ENCODE results near the gene TRIM2. TPM values are rescaled to one million over a fixed set of nuclear protein-coding genes. Genes with fewer than 3 reads are reported as not detected.

The TRIM2 gene
- total and polyA plus RNA-seq, 2 donors from 2014 or later, result 23.3 to 122 TPM

DNA sequence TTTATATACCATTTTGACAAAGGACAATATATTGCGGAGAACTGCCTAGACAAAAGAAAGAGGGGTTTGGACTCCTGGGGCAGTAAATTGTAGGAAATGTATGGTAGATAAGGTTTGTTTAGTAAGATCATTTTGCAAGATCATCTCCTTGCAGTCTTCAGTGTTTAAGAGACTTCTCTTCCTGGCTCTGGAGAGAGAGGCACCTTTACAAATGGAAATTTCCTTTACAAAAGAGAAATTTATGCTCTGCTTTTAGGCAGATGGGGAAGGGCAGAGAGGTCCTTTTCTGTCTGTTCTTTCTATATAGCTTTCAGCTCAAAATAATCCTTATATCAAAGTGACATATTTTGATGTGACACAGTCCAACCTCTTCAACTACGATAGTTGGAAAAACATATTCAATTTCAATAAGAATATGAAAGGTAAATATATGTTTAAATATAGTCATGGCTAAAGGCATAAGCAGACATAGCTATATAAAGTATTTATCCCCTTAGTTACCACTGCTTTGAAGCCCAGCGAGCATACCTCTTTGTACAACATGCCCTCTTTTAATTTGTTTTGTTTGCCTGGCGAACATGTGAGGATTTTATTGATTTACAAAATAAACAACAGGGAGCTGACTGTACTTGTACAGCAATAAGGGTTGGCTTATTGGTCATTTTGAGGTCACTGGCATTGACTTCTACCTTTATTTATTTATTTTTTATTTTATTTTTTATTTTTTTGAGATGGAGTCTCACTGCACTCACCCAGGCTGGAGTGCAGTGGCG is 65.2 kb downstream of the TRIM2 start:
- FAIRE-seq (no peak), DNase-seq (no peak)
- Histone ChIP-seq H3K27me3 (ENCODE audit: control insufficient read depth, insufficient read depth, low read length) (no peaks in the 10 kb centered on the region), H3K27ac (ENCODE audit: low read depth in 2 of 2, low read length in 2 of 2) (no peak overlapping the region), H3K36me3 (ENCODE audit: control insufficient read depth in 2 of 3, insufficient read depth in 3 of 3, low read length in 3 of 3) (no peaks in the 10 kb centered on the region), H3K4me1 (ENCODE audit: control insufficient read depth in 2 of 3, insufficient read depth in 2 of 3, low read depth in 1 of 3, low read length in 3 of 3) (peaks cover 0 to 16% (median 13%) of the 10 kb centered on the region in 3 donors), H3K4me3 (ENCODE audit: low read length in 3 of 3) (no peak overlapping the region), H3K9me3 (ENCODE audit: control insufficient read depth in 2 of 3, insufficient read depth in 1 of 3, low read length in 3 of 3) (no peaks in the 10 kb centered on the region), H3K9ac (ENCODE audit: low read length in 3 of 3) (no peak overlapping the region)
- intact Hi-C loops (cut with DNase I), result no loop called here
- TF ChIP-seq, protein P1, sequence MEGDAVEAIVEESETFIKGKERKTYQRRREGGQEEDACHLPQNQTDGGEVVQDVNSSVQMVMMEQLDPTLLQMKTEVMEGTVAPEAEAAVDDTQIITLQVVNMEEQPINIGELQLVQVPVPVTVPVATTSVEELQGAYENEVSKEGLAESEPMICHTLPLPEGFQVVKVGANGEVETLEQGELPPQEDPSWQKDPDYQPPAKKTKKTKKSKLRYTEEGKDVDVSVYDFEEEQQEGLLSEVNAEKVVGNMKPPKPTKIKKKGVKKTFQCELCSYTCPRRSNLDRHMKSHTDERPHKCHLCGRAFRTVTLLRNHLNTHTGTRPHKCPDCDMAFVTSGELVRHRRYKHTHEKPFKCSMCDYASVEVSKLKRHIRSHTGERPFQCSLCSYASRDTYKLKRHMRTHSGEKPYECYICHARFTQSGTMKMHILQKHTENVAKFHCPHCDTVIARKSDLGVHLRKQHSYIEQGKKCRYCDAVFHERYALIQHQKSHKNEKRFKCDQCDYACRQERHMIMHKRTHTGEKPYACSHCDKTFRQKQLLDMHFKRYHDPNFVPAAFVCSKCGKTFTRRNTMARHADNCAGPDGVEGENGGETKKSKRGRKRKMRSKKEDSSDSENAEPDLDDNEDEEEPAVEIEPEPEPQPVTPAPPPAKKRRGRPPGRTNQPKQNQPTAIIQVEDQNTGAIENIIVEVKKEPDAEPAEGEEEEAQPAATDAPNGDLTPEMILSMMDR (IDR thresholded peaks at IDR 0.05; ENCODE audit: borderline replicate concordance, extremely low read depth, insufficient read depth), result no peak

DNA sequence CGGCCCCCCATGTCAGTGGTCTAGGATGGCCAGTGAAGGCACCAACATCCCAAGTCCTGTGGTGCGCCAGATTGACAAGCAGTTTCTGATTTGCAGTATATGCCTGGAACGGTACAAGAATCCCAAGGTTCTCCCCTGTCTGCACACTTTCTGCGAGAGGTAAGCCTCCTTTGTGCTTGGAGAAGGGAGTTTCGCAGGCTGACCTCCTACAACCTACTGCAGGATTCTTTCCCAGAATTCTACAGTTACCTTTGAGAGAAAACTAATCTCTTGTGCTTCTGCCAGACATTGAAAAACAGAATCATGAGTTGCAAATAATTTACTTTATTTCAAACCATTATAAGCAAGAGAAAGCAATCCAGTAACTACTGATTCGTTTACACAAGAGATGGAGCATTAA is 66.1 kb downstream of the TRIM2 start:
- intact Hi-C loops (cut with DNase I), result no loop called here
- Histone ChIP-seq H3K27ac (ENCODE audit: low read depth in 2 of 2, low read length in 2 of 2) (no peak overlapping the region), H3K9ac (ENCODE audit: low read length in 3 of 3) (no peak overlapping the region), H3K4me1 (ENCODE audit: control insufficient read depth in 2 of 3, insufficient read depth in 2 of 3, low read depth in 1 of 3, low read length in 3 of 3) (peaks cover 0 to 23% (median 19%) of the 10 kb centered on the region in 3 donors), H3K27me3 (ENCODE audit: control insufficient read depth, insufficient read depth, low read length) (no peaks in the 10 kb centered on the region), H3K9me3 (ENCODE audit: control insufficient read depth in 2 of 3, insufficient read depth in 1 of 3, low read length in 3 of 3) (no peaks in the 10 kb centered on the region), H3K4me3 (ENCODE audit: low read length in 3 of 3) (no peak overlapping the region), H3K36me3 (ENCODE audit: control insufficient read depth in 2 of 3, insufficient read depth in 3 of 3, low read length in 3 of 3) (no peaks in the 10 kb centered on the region)
- DNase-seq (no peak), FAIRE-seq (no peak)
- TF ChIP-seq, protein P1 (IDR thresholded peaks at IDR 0.05; ENCODE audit: borderline replicate concordance, extremely low read depth, insufficient read depth), result no peak

GRCh38 chr4:153271820-153272219 is 67.6 kb downstream of the TRIM2 start:
- H3K27ac ChIP-seq (ENCODE audit: low read depth in 2 of 2, low read length in 2 of 2), result no peak overlapping the region
- H3K9me3 ChIP-seq (ENCODE audit: control insufficient read depth in 2 of 3, insufficient read depth in 1 of 3, low read length in 3 of 3), result no peaks in the 10 kb centered on the region
- H3K27me3 ChIP-seq (ENCODE audit: control insufficient read depth, insufficient read depth, low read length), result no peaks in the 10 kb centered on the region
- no peak overlapping the region for H3K4me3 ChIP-seq (ENCODE audit: low read length in 3 of 3)
- TF ChIP-seq, protein P1 (IDR thresholded peaks at IDR 0.05; ENCODE audit: borderline replicate concordance, extremely low read depth, insufficient read depth), result no peak
- H3K4me1 ChIP-seq (ENCODE audit: control insufficient read depth in 2 of 3, insufficient read depth in 2 of 3, low read depth in 1 of 3, low read length in 3 of 3), result peaks cover 0 to 28% (median 16%) of the 10 kb centered on the region in 3 donors
- intact Hi-C loops (cut with DNase I), result no loop called here
- no peak overlapping the region for H3K9ac ChIP-seq (ENCODE audit: low read length in 3 of 3)
- no peaks in the 10 kb centered on the region for H3K36me3 ChIP-seq (ENCODE audit: control insufficient read depth in 2 of 3, insufficient read depth in 3 of 3, low read length in 3 of 3)
- no peak for FAIRE-seq
- no peak for DNase-seq

All from kidney (tissue), 14 donors.